Heart left ventricle (tissue), 16 donors: ENCODE results near the gene MCF2L. TPM values are rescaled to one million over a fixed set of nuclear protein-coding genes. Genes with fewer than 3 reads are reported as not detected.

ENCODE experiments used
- ATAC-seq, 4 donors: fragments of 200-7000 bp; cut with Tn5 transposase; one replicate each; pipeline ENCODE4 v1.9.1; 2020 to 2022; ENCODE audit warnings: moderate library complexity in 4 of 4, mild to moderate bottlenecking in 3 of 4, moderate number of reproducible peaks in 1 of 4
- DNase-seq, 5 donors: peaks; one replicate each; pipeline ENCODE4 v3.0.0-alpha.2; 2020
- H3K27ac ChIP-seq, 12 donors: fragments of 200-600 bp; sonication (generic) in 4 of 12; one replicate each; pipeline versions ENCODE4 v1.5.0 to v1.8.0; 2016 to 2022; ENCODE audit warnings: mild to moderate bottlenecking in 2 of 12
- H3K27me3 ChIP-seq, 9 donors: fragments of 200-600 bp; sonication (generic) in 2 of 9; one replicate each; pipeline versions ENCODE4 v1.5.1 to v1.8.0; 2016 to 2022; ENCODE audit warnings: mild to moderate bottlenecking in 3 of 9
- H3K36me3 ChIP-seq, 9 donors: fragments of 200-600 bp; sonication (generic) in 2 of 9; one replicate each; pipeline versions ENCODE4 v1.5.0 to v1.8.0; 2018 to 2022; ENCODE audit warnings: mild to moderate bottlenecking in 2 of 9
- H3K4me1 ChIP-seq, 12 donors: fragments of 200-600 bp; sonication (generic) in 4 of 12; one replicate each; pipeline versions ENCODE4 v1.5.0 to v1.8.0; 2016 to 2022; ENCODE audit warnings: mild to moderate bottlenecking in 3 of 12
- H3K4me3 ChIP-seq, 12 donors: fragments of 200-600 bp; sonication (generic) in 4 of 12; one replicate each; pipeline versions ENCODE4 v1.5.0 to v1.8.0; 2017 to 2022; ENCODE audit warnings: mild to moderate bottlenecking in 9 of 12, moderate library complexity in 4 of 12
- H3K9me3 ChIP-seq, 12 donors: fragments of 200-600 bp; sonication (generic) in 4 of 12; one replicate each; pipeline versions ENCODE4 v1.5.0 to v1.8.0; 2016 to 2022; ENCODE audit warnings: mild to moderate bottlenecking in 1 of 12
- CTCF ChIP-seq, 12 donors: fragments of 200-600 bp; sonication (generic) in 4 of 12; IDR thresholded peaks; one replicate each; pipeline versions ENCODE4 v1.5.0 to v1.8.0; 2018 to 2022; ENCODE audit warnings: antibody characterized with exemption in 12 of 12, mild to moderate bottlenecking in 5 of 12
- POLR2A ChIP-seq, 2 donors: fragments of 450-650 bp; IDR thresholded peaks; one replicate each; pipeline ENCODE4 v1.6.1; 2017; ENCODE audit warnings: antibody characterized with exemption in 2 of 2, mild to moderate bottlenecking in 2 of 2, moderate library complexity in 2 of 2
- WGBS, 4 donors: extraction: QIAGEN DNeasy Blood & Tissue Kit in 2 of 4; methylation state at CpG; one replicate each; pipeline versions ENCODE4 v1.1.5 to v1.1.7; 2013 to 2018; 5-methylcytosine and 5-hydroxymethylcytosine counted together
- intact Hi-C, 10 donors: fragments of 100-400 bp; cut with DNase I; formaldehyde crosslinking; loops; one replicate each; pipeline versions ENCODE4 v1.11.1 to v1.14.2; 2022
- polyA plus RNA-seq, 2 donors: library from polyadenylated mRNA; stranded (reverse); fragments of 200-250 nt; gene quantifications; one replicate each; pipeline ENCODE4 v1.2.3, GENCODE V29; 2013
- total RNA-seq, 9 donors: library from RNA; depleted of rRNA in 2 of 9; stranded (reverse); fragments of >200 nt in 2 of 9; fragmentation: NEBNext Ultra II Directional in 3 of 9; extraction: Animal tissue kit (Norgen Biotek cat#: 25700) in 3 of 9; gene quantifications; one replicate each; pipeline versions ENCODE4 v1.1.0 to v1.2.4, GENCODE V29; 2016 to 2023
- donor health status: ischemic (EF 13 %, LVEDD 7.1; RV severe dilation, severe dysfunction).
- donor health status: healthy with polysubstance abuse.
- donor health status: DM: no; HTN: yes; CAD: no.
- donor health status: DM: no; HTN: no; CAD: no.
- donor health status: ischemic (EF 25% LVEDD 6.9; RV normal size, moderate dysfunction).
- donor health status: ischemic (EF 25% LVEDD 5.7; RV mildly dilated, moderate dysfunction).
- donor health status: healthy.
- donor health status: DM: yes; HTN: yes; CAD: no.
- donor health status: ischemic (EF 35%, LVEDD 5.7; RV mildly dilated, moderate dysfunction).
- donor health status: nonischemic (EF 11% LVEDD 7.7; RV severe dilation, severe dysfunction).
- donor health status: DM: yes; HTN: yes; CAD: no.
- donor health status: PGD.
- donor health status: ischemic (EF 29% LVEDD 5.4; RV normal size, mild dysfunction).
- donor health status: nonischemic (EF 23%, LVEDD 6.1; RV moderate dilation, normal function).

MCF2L gene
- total and polyA plus RNA-seq, 11 donors = 26.0 to 61.0 (median 42.7) TPM

GRCh38 chr13:113138792-113139551 is 170.0 kb downstream of the MCF2L start:
- peak in 1 of 5 donors; percentile 13 for DNase-seq
- no peak for ATAC-seq
- H3K4me1 ChIP-seq = no peaks in the 10 kb centered on the region
- WGBS, 4 donors = 77 to 84% (median 81%) methylated on average over 16 of the region's 16 CpGs
- H3K27ac ChIP-seq = no peak overlapping the region
- no peaks in the 10 kb centered on the region for H3K9me3 ChIP-seq
- H3K4me3 ChIP-seq = no peak overlapping the region
- no peaks in the 10 kb centered on the region for H3K27me3 ChIP-seq
- H3K36me3 ChIP-seq = peaks cover 0 to 12% (median 0%) of the 10 kb centered on the region in 9 donors
- intact Hi-C loops = no loop called here
- TF ChIP-seq CTCF (IDR thresholded peaks at IDR 0.05) (no peak), POLR2A (IDR thresholded peaks at IDR 0.05) (no peak)

- ATAC-seq (no peak), DNase-seq (no peak)
- no peaks in the 10 kb centered on the region for H3K4me1 ChIP-seq
- no peaks in the 10 kb centered on the region for H3K27me3 ChIP-seq
- H3K36me3 ChIP-seq = peaks cover 0 to 12% (median 0%) of the 10 kb centered on the region in 9 donors
- no peak overlapping the region for H3K27ac ChIP-seq
- intact Hi-C loops = no loop called here
- TF ChIP-seq POLR2A (IDR thresholded peaks at IDR 0.05) = no peak
- no peak for TF ChIP-seq CTCF (IDR thresholded peaks at IDR 0.05)
- no peaks in the 10 kb centered on the region for H3K9me3 ChIP-seq
- 80 to 88% (median 86%) methylated on average over 5 of the region's 5 CpGs for WGBS, 4 donors
- no peak overlapping the region for H3K4me3 ChIP-seq
Observed at GRCh38 chr13:113139577-113139976, 170.6 kb downstream of the MCF2L start.

- ATAC-seq = no peak
- no peak overlapping the region for H3K4me3 ChIP-seq
- no peaks in the 10 kb centered on the region for H3K9me3 ChIP-seq
- 92 to 95% (median 95%) methylated on average over 23 to 26 of the region's 26 CpGs for WGBS, 4 donors
- no peak overlapping the region for H3K27ac ChIP-seq
- intact Hi-C loops = no loop called here
- no peaks in the 10 kb centered on the region for H3K4me1 ChIP-seq
- H3K36me3 ChIP-seq = peaks cover 0 to 12% (median 0%) of the 10 kb centered on the region in 9 donors
- DNase-seq = peak in 2 of 5 donors; percentile 13 to 56
- no peaks in the 10 kb centered on the region for H3K27me3 ChIP-seq
- TF ChIP-seq POLR2A (IDR thresholded peaks at IDR 0.05) (no peak), CTCF (IDR thresholded peaks at IDR 0.05) (no peak)
Observed at GRCh38 chr13:113140677-113141600, 171.9 kb downstream of the MCF2L start.

- DNase-seq = peak in 1 of 5 donors; percentile 7
- Histone ChIP-seq H3K27me3 (no peaks in the 10 kb centered on the region), H3K36me3 (peaks cover 0 to 12% (median 0%) of the 10 kb centered on the region in 9 donors), H3K27ac (no peak overlapping the region), H3K4me1 (no peaks in the 10 kb centered on the region), H3K4me3 (no peak overlapping the region), H3K9me3 (no peaks in the 10 kb centered on the region)
- intact Hi-C loops = no loop called here
- TF ChIP-seq CTCF (IDR thresholded peaks at IDR 0.05) (no peak), POLR2A (IDR thresholded peaks at IDR 0.05) (no peak)
- no peak for ATAC-seq
- WGBS, 4 donors = 90 to 94% (median 92%) methylated on average over 16 to 18 of the region's 18 CpGs
Observed at GRCh38 chr13:113141601-113141970, 172.6 kb downstream of the MCF2L start.
